DND-41 (cell line): Measurements from ENCODE around the gene SMARCA5.

Experiments used
- ATAC-seq: fragments of 200-7000 bp; cut with Tn5 transposase; 3 replicates; pipeline ENCODE4 v1.9.1; 2021; ENCODE audit warnings: low read depth; ENCODE audit not compliant: insufficient read depth
- DNase-seq: peaks from one replicate; pipeline ENCODE4 v3.0.0-alpha.2; 2020
- H2AFZ ChIP-seq: 2 replicates; pipeline ENCODE4 v1.6.0; 2012; ENCODE audit warnings: low read depth, low read length
- H3K27ac ChIP-seq: 2 replicates; pipeline ENCODE4 v1.5.1; 2012; ENCODE audit warnings: low read length, inconsistent platforms
- H3K27me3 ChIP-seq: fragments of 200-600 bp; sonication (generic); 2 replicates; pipeline ENCODE4 v1.6.0; 2012; ENCODE audit warnings: low read length, mild to moderate bottlenecking, inconsistent platforms; ENCODE audit not compliant: insufficient read depth, poor library complexity
- H3K36me3 ChIP-seq: 2 replicates; pipeline ENCODE4 v1.5.1; 2012; ENCODE audit warnings: low read length, inconsistent platforms; ENCODE audit not compliant: insufficient read depth
- H3K4me1 ChIP-seq: 2 replicates; pipeline ENCODE4 v1.5.1; 2012; ENCODE audit warnings: mild to moderate bottlenecking, low read length; ENCODE audit not compliant: insufficient read depth
- H3K4me2 ChIP-seq: 2 replicates; pipeline ENCODE4 v1.6.0; 2012; ENCODE audit warnings: mild to moderate bottlenecking, moderate library complexity, low read length, inconsistent platforms; ENCODE audit not compliant: insufficient read depth
- H3K4me3 ChIP-seq, 2 experiments: fragments of 200-600 bp in 1 of 2; shearing (Covaris generic) in 1 of 2; 2 replicates each; pipeline ENCODE4 v1.5.1; 2012 to 2016; ENCODE audit warnings: inconsistent platforms in 2 of 2, low read length in 2 of 2, mild to moderate bottlenecking in 2 of 2, low read depth in 1 of 2, moderate library complexity in 1 of 2
- H3K79me2 ChIP-seq: 2 replicates; pipeline ENCODE4 v1.6.0; 2012; ENCODE audit warnings: low read length, inconsistent platforms; ENCODE audit not compliant: insufficient read depth
- H3K9ac ChIP-seq: 2 replicates; pipeline ENCODE4 v1.6.0; 2012; ENCODE audit warnings: low read depth, mild to moderate bottlenecking, inconsistent platforms, low read length, moderate library complexity
- H3K9me3 ChIP-seq: 2 replicates; pipeline ENCODE4 v1.5.1; 2012; ENCODE audit warnings: low read length, moderate library complexity, mild to moderate bottlenecking, inconsistent platforms; ENCODE audit not compliant: insufficient read depth, severe bottlenecking
- H4K20me1 ChIP-seq: 2 replicates; pipeline ENCODE4 v1.6.0; 2012; ENCODE audit warnings: low read length; ENCODE audit not compliant: insufficient read depth
- CTCF ChIP-seq: IDR thresholded peaks from 2 replicates; pipeline ENCODE4 v1.5.1; 2012; ENCODE audit warnings: borderline replicate concordance, low read length, moderate library complexity, mild to moderate bottlenecking; ENCODE audit not compliant: poor library complexity, severe bottlenecking; ENCODE audit errors: extremely low read depth
- EZH2 ChIP-seq: IDR thresholded peaks from 3 replicates; pipeline ENCODE4 v1.6.1; 2012; ENCODE audit warnings: borderline replicate concordance, low read depth, mild to moderate bottlenecking, moderate library complexity, low read length, inconsistent platforms; ENCODE audit not compliant: severe bottlenecking

Gene SMARCA5

GRCh38 chr4:143581331-143581946 lies 67.9 kb downstream of the SMARCA5 start:
- no peaks in the 10 kb centered on the region for H3K36me3 ChIP-seq
- no peak overlapping the region for H3K4me2 ChIP-seq
- no peaks in the 10 kb centered on the region for H3K4me1 ChIP-seq
- TF ChIP-seq EZH2, result no peak
- peak; percentile 43 for TF ChIP-seq CTCF
- H3K9ac ChIP-seq, result no peak overlapping the region
- H3K9me3 ChIP-seq, result peaks cover 11% of the 10 kb centered on the region
- H4K20me1 ChIP-seq, result no peaks in the 10 kb centered on the region
- H3K4me3 ChIP-seq, result no peak overlapping the region
- DNase-seq (peak; percentile 20), ATAC-seq (peak; percentile 49)
- peak overlapping the region; percentile 25; the same call in 1 of the 2 replicates for H2AFZ ChIP-seq
- H3K27me3 ChIP-seq, result no peaks in the 10 kb centered on the region
- no peaks in the 10 kb centered on the region for H3K79me2 ChIP-seq
- no peak overlapping the region for H3K27ac ChIP-seq

- no peak for TF ChIP-seq CTCF
- TF ChIP-seq EZH2, result no peak
- H3K27me3 ChIP-seq, result no peaks in the 10 kb centered on the region
- no peaks in the 10 kb centered on the region for H3K79me2 ChIP-seq
- H3K4me3 ChIP-seq, result no peak overlapping the region
- H3K27ac ChIP-seq, result no peak overlapping the region
- H2AFZ ChIP-seq, result no peak overlapping the region
- H4K20me1 ChIP-seq, result no peaks in the 10 kb centered on the region
- ATAC-seq (no peak), DNase-seq (no peak)
- H3K4me1 ChIP-seq, result no peaks in the 10 kb centered on the region
- H3K36me3 ChIP-seq, result no peaks in the 10 kb centered on the region
- H3K9ac ChIP-seq, result no peak overlapping the region
- H3K4me2 ChIP-seq, result no peak overlapping the region
- H3K9me3 ChIP-seq, result peaks cover 11% of the 10 kb centered on the region
Observed at GRCh38 chr4:143585548-143585947, 72.0 kb downstream of the SMARCA5 start.

GRCh38 chr4:143586080-143586479 lies 72.6 kb downstream of the SMARCA5 start:
- H3K27ac ChIP-seq, result no peak overlapping the region
- no peak overlapping the region for H2AFZ ChIP-seq
- no peaks in the 10 kb centered on the region for H3K36me3 ChIP-seq
- no peak overlapping the region for H3K9ac ChIP-seq
- peaks cover 11% of the 10 kb centered on the region for H3K9me3 ChIP-seq
- DNase-seq (no peak), ATAC-seq (no peak)
- no peaks in the 10 kb centered on the region for H3K79me2 ChIP-seq
- H3K4me2 ChIP-seq, result no peak overlapping the region
- H3K4me1 ChIP-seq, result no peaks in the 10 kb centered on the region
- H3K27me3 ChIP-seq, result no peaks in the 10 kb centered on the region
- no peak overlapping the region for H3K4me3 ChIP-seq
- no peak for TF ChIP-seq EZH2
- no peak for TF ChIP-seq CTCF
- H4K20me1 ChIP-seq, result no peaks in the 10 kb centered on the region
